Limb (tissue), 2 donors: ENCODE results near the gene ELK1.

Source experiments
- DNase-seq, 2 donors: peaks; one replicate each; pipeline ENCODE4 v3.0.0-alpha.2; 2016; ENCODE audit errors: extremely low spot score in 2 of 2

The ELK1 gene

DNA sequence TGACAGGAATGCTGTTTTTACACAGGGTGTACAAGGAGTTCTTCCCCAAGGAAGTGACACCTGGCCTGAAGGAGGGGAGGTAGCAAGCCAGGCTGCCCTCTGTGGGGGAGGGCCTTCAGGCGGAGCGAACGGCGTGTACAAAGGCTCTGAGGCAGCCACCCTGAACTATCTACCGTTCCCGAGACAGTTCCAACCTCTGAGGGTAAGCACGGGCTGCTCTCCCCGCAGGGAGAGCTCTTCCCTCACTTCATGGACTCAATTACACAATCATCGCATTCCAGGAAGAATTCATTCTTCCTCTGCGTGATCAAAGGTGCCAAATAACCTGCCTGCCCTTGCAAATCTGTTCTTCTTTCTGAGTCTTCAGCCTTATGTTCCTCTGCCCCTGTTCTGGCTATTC is 4.8 kb downstream of the ELK1 start:
- no peak for DNase-seq

DNA sequence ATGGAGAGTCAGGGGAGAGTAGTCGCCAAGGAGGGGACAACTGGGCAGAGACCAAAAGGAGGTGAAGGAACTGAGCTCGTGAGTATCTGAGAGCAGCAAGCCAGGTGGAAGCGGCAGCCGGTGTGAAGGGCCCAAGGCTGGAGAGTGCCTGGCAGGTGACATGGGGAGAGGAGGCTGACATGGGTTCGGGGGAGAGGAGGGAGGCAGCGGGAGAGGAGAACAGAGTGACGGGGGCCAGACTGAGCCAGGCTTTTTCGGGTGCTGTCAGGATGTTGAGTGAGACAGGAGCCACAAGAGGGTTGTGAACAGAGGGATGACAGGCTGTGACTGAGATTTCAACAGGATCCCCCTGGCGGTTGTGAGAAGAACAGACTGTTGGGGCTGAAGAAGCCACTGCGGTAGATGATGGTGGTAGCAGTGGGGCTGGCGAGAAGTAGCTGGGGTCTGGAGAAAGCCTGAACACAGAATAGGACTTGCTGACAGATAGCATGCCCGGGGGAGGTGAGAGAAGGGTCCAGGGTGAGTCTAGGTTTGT is 5.7 kb downstream of the ELK1 start:
- no peak for DNase-seq

DNA sequence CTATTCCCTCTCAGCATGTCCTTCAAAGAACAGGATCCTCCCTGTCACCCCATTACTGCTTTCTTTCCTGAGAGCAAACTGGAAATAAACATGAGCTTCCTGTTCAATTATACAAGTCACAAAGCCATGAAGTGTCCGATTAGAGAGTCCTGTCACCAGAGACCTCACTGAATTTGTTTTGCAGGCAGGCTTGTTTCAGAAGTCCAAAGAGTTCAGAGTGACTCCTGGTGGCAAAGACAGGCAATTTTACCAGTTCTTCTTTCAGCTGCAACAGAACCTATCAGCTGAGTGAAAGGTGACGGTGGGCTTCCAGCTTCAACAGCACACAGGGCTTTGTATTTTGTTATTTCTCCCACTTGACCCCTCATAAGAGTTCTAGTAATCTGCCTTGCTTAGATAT is 6.4 kb downstream of the ELK1 start:
- no peak for DNase-seq

DNA sequence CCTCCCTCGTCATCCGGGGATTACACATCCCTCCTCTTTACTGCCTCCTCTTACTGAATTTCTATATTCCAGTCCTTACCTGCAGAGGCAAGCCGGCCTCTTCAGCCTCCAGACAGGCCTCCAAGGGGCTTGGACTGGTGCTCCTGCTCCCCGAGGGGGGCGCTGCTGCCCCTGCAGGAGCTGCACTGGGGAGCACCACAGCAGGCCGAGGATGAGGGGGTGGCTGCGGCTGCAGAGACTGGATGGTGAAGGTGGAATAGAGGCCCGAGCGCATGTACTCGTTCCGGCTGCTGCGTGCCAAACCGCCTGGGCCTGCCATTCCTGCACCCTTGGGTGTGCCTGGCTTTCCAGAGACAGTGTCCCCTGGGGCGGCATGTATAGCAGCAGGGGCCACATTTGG is 11.5 kb downstream of the ELK1 start:
- DNase-seq, result no peak

DNA sequence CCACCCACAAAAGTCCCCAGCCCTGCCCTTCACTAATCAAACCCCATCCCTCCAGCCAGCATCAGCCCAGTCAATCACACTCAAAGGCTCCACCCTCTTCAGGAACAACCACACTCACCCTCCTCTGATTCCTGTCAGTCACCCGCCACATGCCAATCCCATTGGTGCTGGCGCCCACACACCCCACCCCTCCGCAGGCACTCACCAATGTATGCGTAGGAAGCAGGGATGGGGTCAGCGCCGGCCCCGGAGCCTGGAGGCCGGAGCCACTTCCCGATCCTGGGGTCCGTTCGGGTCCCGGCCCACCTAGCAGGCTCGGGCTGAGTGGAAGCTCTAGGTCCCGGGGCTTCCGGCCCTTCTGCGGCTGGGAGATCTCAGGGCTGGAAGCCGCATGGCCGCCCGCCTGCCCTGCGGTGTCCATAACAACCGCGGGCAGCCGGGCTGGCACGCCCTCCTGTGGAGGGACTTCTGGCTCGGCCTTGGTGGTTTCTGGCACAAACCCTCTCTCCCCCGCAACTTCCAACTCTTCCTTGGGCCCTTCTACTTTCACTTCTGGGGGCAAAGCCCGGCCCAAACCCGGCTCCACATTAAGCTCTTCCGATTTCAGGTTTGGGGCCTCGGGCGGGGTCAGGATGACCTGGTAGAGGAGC is 12.7 kb downstream of the ELK1 start:
- DNase-seq, result no peak

DNA sequence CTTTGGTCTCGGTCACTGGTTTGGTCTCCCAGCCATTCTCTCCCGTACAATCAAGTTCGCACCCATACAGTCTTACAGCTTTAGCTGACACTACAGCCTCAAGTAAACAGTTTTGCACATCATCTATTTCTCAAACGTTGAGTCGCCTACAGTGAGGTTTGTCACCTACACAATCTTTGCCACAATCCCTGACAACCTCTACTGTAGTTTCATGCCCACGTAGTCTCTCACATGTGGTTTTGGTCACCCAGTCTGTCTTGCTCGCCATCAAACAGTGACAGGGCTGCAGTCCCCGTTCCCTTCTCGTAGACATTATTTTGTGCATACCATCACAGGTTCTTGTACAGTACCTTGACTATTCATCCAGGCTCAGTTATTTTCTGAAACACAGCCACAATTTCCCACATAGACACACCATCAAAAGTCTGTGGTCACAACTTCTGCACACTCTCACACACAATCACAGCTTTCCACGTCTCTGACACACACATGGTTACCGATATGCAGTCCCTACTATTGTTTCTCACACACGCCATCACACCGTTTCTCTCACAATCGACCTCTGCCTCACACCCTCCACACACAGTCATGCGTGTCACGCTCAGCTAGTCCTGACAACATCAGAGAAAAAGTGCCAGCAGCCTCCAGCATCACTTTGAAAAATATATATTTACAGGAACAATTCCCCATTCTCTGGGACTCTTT is 15.3 kb downstream of the ELK1 start:
- no peak for DNase-seq

DNA sequence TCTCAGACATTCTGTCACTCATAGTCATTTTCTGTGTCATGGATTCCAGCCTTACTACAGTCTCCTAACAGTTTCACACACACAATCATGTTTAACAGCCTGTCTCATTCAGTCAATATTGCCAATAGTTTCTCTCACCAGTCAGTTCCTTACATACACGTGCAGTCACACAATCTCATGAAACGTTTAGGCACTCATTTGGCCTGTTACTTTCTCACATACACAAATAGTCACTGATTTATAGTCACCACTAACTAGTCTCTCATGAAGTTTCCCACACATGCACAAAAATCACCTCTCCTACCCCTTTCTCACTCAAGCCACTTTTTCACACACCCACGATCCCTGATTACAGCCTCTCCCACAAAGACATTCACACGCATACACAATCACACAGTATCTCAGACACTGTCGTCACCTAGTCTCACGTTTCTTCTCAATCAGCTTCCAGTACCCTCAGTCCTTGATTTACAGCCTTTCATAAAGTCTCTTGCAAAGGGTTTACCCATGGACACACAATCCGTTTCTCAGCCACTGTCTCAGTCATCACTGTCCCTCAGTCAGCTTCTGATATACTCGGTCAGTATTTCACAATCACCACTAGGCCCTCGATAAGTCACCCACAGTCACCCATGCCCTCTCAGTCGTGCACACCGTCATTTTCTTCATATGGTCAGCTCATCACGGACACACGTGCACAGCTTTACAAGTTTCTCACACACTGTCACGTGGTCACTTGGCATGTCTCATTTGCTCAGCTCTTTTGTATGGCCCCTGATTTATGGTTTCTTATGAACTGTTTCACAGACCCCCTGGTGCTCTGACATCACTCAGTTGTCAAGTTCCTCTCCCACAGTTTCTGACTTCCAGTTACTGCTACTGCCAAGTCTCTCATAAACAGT is 16.4 kb downstream of the ELK1 start:
- DNase-seq, result no peak

DNA sequence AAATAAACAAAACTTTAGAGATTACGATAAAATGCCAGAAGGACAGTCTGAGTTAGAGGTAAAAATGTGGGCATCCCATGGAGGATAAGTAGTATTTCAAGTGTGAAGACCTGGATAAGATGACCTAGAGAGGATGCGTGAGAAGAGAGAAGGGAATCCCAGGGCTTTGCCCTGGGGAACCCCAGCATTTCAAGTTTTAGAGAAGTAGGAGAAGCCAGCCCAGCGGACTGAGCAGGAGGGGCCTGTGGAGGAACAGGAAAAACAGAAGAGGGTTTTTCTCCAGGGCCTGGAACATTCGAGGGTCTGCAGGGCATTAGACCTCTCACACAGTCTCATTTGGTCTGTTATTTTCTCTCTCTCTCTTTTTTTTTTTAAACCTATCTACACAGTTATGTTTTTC is 17.7 kb downstream of the ELK1 start:
- DNase-seq, result no peak

DNA sequence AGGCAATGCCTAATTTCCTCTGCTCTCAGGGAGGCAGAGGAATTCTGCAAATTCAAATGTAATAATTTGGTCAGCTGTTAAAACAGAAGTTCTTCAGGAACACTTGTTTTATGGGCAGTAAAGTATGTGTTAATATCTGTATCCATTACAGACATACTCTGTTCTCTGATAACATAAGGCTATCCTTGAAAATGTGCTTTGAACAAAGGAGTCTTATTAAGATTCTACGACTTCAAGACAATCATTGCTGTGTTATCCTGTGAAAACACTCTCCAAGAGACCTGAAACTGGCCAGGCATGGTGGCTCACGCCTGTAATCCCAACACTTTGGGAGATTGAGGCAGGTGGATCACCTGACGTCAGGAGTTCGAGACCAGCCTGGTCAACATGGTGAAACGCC is 18.7 kb downstream of the ELK1 start:
- no peak for DNase-seq

DNA sequence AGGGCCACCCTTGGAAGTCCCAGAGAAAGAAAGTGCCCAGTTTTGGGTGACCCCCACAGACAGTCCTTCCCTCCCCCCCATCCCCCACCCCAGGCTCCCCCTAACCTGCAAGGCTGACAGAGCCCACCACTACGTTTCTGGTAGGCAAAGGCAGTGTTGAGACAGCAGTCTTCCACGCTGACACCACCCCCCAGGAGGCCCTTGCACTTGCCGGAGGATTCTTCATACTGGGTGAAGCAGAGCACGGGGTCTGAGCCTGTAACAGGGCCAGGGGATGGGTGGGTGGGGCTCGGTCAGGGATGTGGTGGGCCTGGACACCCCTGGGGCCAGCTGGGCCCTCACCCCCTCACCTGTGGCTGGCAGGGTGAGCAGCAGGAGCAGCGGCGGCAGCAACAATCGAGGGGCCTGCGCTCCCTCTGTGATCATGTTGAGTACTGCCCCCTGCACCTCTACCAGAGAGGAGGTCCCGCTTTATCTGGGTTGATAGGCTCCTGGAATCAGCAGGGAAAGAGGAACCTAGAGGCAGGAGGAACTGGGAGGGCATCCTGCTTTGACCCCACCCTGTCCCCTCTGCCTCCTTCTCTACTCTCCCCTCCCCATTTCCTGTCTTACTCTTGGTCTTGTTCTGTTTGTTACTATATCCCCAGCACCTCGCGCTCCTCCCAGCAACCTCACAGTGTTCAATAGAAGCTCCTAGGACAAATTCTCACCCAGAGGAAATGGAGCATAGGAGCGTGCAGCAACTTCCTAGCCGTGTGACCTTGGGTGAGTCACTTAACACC is 20.8 kb downstream of the ELK1 start, which contains the start of gene CFP:
CFP (minus strand) TSS at position 512 of the 782 bp plus-strand sequence; CDS start at position 426, 86 bp downstream.
- no peak for DNase-seq

DNA sequence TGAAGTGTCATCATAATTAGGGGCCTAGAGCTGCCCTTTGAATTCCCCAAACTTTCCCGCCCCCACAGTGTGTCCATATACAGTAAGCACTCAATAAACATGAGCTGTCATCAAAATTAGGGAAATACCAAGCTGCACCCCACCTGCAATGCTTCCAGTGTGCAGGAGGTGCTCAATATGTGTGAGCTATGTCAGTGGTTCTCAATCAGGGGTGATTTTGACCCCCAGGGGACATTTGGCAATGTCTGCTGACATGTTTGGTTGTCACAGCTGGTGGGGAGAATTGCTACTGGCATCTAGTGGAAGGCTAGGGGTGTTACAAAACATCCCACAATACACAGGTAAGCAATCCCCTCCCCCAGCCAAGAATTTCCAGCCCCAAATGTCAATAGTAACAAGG is 21.4 kb downstream of the ELK1 start:
- no peak for DNase-seq

DNA sequence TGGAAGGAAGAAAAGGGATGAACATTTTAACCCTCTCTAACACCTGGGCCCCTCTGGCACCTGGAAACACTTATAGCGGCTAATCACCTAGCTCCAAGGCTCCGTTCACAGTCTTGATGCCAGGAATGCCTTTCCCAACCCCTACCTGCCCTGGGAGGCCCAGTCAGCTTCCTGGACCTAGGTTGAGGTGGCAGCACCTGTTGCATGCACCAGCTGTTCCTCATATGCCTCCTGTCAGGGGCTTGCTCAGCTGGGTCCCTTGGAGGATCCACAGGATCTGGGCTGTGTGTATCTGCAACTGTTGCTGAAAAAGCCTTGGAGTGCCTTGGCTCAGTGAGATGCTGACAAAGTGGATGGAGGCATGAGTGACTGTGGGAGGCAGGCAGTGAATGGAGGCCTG is 25.0 kb downstream of the ELK1 start:
- no peak for DNase-seq

DNA sequence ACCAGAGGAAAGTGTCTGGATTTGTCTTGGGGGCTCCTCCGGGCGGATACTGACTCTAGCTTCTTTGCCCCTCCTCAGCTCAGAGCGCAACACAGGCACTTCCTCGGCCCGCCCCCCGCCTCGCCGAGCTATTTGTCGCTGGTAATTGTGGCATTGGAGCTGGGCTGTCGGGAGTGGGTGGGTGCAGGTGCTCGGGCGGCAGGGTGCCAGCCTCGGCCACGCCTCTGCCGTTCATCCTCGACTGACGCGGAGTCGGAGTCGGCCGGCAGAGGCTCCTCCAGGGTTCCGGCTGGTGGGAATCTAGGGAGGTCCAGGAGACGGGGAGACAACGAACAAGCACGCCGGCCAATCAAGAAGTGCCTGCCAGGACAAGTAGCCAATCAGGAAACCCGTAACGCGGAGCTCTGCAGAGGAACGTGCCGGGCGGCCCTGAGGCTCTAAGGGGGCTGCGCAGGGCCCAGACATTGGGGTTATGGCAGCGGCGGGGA is 26.8 kb downstream of the ELK1 start:
- DNase-seq, result peak; percentile 36 to 76

DNA sequence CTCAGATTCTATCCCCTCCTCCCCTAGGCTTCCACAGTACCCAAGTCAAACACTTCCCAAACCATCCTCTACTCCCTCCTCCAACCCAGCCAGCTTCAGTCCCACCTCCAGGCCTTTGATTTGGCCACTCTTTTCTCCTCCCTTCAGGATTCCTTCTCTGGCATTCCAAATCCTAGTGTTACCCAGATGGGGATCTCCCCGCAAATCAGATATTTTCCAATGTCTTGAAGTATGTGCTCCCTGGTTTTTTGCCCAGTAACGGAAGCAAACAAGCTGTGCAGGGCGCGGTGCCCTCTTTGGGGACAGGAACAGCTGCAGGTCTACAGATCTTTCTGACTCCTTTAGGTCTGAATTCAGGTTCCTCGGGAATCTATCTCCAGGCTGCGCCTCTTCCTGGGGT is 28.5 kb downstream of the ELK1 start:
- no peak for DNase-seq

DNA sequence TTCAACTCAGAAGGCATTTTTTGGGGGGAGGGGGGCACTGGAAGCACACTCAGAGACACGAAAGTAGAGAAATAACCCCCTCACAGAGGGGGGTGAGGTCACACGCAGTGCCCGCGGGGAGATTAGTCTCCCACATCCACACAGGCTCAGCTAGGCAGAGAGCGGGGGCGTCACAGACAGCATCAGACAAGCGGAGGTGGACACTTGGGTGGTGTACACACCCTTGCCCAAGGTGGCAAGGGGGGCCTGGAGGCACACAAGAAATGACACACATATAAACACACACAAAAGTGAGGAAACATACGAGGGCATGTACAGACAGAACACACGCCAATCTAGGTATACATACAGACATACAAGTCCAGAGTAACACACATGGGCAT is 30.1 kb downstream of the ELK1 start:
- DNase-seq, result no peak

DNA sequence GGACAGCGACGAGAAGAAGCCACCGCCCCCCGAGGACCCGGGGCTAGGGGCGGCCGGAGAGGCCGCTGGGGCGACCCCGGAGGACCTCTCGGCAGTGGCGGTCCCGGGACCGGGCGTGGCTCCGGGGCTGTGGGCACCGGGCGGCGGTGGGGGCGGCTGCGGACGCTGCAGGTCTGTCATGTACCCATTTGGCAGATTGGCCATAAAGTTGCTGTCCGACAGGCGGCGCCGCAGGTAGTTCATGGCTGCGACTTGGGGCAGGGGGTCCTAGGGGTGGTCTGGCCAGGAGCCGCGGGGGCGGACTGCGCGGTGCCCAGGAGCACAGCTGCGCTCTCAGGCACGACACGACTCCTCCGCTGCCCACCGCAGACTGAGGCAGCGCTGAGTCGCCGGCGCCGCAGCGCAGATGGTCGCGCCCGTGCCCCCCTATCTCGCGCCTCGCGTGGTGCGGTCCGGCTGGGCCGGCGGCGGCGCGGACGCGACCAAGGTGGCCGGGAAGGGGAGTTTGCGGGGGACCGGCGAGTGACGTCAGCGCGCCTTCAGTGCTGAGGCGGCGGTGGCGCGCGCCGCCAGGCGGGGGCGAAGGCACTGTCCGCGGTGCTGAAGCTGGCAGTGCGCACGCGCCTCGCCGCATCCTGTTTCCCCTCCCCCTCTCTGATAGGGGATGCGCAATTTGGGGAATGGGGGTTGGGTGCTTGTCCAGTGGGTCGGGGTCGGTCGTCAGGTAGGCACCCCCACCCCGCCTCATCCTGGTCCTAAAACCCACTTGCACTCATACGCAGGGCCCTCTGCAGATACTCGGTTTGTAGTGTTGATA is 30.7 kb downstream of the ELK1 start, which contains the start of gene SYN1:
SYN1 (minus strand) TSS at position 372 of the 817 bp plus-strand sequence; CDS start at position 243, 129 bp downstream.
- DNase-seq, result peak; percentile 67 to 87

DNA sequence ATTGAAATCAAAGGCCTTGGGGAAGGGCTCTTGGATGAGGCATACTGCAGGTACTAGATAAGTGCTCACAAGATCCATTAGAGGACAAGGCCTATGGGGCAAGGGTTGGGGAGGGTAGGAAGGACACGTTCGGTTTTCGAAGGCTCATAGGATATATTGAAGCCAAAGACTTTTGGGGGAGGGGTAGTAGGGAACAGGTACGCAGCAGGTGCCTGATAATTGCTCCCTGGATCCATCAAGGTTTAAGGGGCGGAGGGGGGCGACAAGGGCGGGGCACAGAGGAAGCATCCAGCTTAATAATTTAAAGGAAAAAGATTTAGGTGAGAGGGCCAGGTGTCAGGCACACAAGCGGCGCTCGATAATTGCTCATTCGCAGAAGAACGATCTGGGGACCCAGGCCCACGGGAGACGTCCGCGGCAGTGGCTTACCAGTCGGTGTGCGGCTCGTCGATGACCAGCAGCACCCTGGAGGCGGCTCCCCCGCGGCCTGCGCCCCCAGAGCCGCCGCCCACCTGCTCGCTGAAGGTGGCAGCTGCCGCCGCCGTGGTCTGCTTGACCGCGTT is 31.4 kb downstream of the ELK1 start:
- DNase-seq, result no peak

DNA sequence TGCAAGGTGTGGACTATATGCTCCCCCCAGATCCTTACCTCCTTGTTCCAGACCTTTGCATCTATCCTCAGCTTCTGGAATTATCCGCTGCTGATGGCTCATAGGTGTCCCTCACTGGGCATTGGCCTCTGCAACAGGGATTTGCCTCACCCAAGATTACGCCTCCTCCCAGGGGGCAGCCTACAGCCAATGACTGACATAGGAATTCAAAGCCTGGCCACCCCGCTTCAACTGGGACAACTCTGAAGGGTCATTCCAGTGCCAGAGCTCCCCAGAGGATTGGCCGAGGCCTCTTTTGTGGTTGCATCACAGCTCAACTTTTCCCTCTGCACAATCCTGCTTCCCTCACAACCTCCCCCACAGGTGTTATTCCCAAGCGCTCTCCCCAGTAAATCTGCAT is 35.7 kb downstream of the ELK1 start:
- DNase-seq, result no peak

DNA sequence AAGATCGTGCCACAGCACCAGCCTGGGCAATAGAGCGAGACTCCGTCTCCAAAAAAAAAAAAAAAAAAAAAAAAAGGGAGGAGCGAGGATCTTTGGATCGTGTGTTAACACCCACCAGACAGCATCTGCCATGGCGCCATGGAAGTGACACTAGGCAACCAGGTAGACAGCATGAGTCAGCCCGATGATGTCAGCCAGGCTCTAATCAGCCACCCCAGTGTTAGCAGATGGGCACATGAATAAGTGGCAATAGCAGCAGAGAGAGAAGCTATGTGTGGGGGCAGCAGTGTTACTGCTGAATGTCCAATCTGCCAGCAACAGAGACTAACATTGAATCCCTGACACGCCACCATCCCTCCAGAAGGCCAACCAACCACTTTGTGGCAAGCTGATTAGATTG is 37.3 kb downstream of the ELK1 start:
- no peak for DNase-seq

DNA sequence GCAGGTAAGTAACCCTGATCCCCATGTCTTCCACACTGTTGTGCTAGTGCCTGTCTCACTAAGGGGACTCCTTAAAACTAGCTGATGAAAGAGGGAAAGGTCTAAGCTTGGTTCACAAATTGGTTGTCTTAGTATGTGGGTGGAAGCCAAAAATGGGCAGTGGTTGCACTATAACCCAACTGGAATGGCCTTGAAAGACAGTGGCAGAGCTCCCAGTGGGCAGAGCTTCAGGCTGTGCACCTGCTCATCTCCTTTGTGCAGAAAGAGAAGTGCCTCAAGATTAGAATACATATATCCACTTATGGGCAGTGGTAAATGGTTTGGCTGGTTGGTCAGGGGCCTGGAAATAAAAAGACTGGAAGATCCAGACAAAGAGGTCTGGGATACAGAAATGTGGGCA is 37.9 kb downstream of the ELK1 start:
- DNase-seq, result no peak
